GM12872 (cell line): ENCODE measurements around the gene NAP1L1.

Experiments used
- CTCF ChIP-seq: IDR thresholded peaks from 3 replicates; pipeline ENCODE4 v1.5.1; 2011; ENCODE audit warnings: low read depth, mild to moderate bottlenecking, low read length, moderate library complexity; ENCODE audit not compliant: insufficient read depth

The NAP1L1 gene

DNA sequence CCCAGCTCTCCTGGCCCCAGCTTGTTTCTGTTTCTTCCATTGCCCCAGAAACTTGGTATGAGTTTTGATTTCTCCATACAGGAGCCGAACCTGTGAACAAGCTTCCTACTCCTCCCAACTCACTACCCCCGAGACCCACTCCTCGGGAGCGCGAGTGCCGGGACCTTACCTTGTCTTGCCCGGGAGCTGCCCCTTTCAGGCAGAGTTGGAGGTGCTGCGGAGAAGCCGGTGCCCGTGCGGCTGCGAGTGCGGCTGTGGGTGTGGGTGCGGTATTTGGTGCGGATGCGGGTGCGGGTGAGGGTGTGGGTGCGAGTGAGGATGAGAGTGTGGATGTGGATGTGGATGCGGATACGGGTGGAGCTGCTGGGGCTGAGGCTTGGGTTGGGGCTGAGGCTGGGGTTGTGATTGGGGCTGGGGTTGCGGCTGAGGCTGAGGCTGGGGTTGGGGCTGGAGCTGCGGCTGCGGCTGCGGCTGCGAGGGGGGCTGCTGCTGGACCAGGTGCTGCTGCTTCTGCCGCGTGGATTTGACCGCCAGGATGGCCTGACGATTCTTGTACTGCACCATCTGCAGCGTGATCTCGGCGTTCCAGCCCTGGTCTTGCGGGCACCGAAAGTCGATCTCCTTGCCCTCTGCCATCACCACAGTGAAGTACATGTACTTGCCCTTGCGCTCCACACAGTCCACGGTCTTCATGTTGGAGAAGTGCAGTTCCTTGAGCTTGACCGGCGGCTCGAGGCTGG is 54.0 kb downstream of the NAP1L1 start:
- no peak for TF ChIP-seq CTCF

GRCh38 chr12:76029982-76030340 is 54.5 kb downstream of the NAP1L1 start:
- TF ChIP-seq CTCF: no peak

DNA sequence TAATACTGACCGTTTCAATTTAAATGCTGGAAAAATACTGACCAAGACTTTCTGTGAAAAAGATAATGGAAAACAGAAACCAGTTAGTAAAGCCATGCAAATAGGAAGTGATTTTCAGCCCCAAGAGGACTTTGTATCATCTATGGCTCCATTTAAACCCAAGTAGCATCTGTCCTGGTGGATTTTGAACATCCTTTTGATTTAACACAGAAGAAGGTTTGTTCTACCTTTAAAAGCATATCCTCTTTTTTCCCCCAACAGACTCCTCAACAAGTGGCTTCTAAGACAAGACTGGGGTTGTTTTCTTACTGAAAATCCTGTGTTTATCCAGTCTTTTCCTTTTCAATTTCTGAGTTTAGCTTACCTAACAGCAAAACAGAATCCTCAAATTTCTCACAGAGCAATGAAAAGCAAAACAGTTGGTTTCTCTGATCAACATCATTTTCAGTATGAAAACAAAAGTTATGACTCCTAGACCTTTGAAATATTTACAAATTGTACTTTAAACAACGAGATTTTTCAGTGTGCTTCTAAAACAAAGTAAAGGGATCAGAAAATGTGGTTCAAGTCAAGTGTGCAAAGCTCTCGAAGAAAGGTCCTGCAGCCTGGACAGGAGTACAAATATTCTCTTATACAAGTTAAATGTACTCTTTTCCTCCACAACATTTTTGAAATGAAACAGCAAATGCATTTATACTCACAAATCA is 55.8 kb downstream of the NAP1L1 start:
- no peak for TF ChIP-seq CTCF

GRCh38 chr12:76026643-76027063 is 57.8 kb downstream of the NAP1L1 start:
- no peak for TF ChIP-seq CTCF

DNA sequence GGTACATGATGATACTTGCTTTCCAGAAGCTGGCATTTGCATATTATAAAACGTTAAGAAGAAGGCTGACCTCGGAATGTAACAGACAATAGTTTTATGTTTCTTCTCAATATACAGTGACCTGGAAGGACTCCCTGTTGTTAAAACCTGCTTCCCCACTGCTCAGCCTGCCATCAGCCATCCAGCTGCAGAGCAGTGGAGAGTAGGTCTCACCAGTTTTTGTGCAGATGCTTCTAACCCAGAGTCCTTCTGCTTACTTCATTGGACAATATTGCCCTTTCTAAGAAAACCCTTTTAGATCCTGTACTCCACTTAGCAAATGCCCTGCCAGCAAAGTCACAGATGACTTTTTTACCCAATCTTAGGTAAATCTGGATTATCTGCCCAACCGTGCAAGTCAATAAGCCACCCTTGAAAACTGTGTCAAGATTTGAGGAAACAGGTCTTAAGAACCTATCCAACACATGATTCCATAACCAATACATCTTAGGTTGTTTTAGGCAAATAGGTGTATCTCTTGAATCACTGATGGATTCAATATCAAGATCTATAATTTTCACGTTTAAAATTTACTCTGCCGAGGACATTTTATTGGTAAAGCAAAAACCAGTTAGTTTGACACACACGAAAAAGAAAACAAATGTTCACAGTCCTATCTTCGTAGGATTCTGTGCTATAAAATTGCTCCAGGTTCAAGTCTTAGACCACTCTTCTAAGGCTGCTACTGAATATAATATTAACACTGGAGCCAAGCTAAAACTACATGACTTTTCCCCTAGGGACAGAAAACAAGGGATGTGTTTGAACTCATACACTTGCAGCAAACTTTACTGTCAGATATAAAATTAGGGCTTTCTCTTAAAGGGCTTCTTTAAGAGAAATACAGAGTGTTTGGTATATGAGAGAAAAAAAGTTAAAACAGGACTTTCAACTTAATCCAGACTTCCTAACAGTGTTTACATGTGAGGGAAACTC is 58.6 kb downstream of the NAP1L1 start:
- no peak for TF ChIP-seq CTCF

DNA sequence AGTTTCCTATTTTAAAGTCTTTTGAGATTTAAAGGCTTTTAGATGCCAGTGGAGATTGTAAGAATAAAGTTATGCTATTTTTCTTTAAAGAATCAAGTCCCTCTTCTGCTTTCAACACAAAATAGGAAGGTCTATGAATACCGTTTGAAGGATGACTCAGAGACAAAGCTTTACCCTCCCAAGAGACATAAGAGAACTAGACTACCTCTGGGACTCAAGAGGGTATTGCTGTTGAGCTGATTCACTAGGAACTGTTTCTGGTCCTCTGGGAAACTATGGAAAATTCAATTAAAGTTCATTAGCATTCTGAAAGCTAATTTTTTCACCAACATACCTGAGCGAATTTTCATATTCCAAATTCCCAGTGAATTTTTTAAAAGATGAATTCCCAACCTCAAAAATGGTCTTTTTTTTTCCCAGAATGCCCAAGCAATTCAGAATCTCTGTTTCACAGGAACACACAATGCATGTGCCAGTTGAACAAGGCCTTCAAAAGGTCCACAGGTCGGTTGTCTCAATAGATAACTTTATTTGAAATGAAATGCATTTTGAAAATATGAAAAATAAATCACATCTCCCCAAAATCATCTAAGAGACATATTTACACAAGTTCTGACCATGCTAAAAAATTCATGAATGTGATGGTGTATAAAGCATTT is 59.4 kb downstream of the NAP1L1 start:
- no peak for TF ChIP-seq CTCF
